ENCODE measurements around the gene EML3.
"Not testable (repeated sequence)": the region's sequence is repeated elsewhere in the genome, so short reads cannot be mapped to it uniquely, and the experiment has no call there.

Gene EML3

GRCh38 chr11:62569611-62570010, 43.0 kb downstream of the EML3 start:
- DNase-seq = no peak

- DNase-seq = no peak
These were observed 45.4 kb downstream of the EML3 start for GRCh38 chr11:62567018-62567633.

GRCh38 chr11:62566247-62566646, 46.3 kb downstream of the EML3 start:
- no peak for DNase-seq

GRCh38 chr11:62565100-62565802, 47.3 kb downstream of the EML3 start:
- no peak for DNase-seq

GRCh38 chr11:62561677-62562230, 50.8 kb downstream of the EML3 start:
- not testable (repeated sequence) for DNase-seq

GRCh38 chr11:62560566-62561103, 51.9 kb downstream of the EML3 start:
- peak; percentile 29 to 70 for DNase-seq

- not testable (repeated sequence) for DNase-seq
These were observed 52.9 kb downstream of the EML3 start for GRCh38 chr11:62559626-62560025.

- DNase-seq = no peak
These were observed 53.4 kb downstream of the EML3 start for GRCh38 chr11:62559204-62559603.

- DNase-seq = no peak
These were observed 53.9 kb downstream of the EML3 start for GRCh38 chr11:62558669-62559068.

GRCh38 chr11:62556875-62557631, 55.5 kb downstream of the EML3 start:
- DNase-seq = no peak

GRCh38 chr11:62556108-62556874, 56.3 kb downstream of the EML3 start:
- DNase-seq = peak in 1 of 2 experiments; percentile 69

GRCh38 chr11:62555464-62556107, 57.0 kb downstream of the EML3 start:
- peak in 1 of 2 experiments; percentile 39 for DNase-seq

- peak; percentile 61 to 66 for DNase-seq
These were observed 58.0 kb downstream of the EML3 start for GRCh38 chr11:62554387-62555167.

- DNase-seq = no peak
These were observed 58.7 kb downstream of the EML3 start for GRCh38 chr11:62553839-62554361.

GRCh38 chr11:62553080-62553838, 59.3 kb downstream of the EML3 start:
- DNase-seq = peak in 1 of 2 experiments; percentile 16

- DNase-seq = peak; percentile 68 to 88
These were observed 60.0 kb downstream of the EML3 start for GRCh38 chr11:62552485-62553079.
